Measurements from ENCODE around the gene SLC22A17. TPM values are rescaled to one million over a fixed set of nuclear protein-coding genes. Genes with fewer than 3 reads are reported as not detected.
A peak's percentile ranks its signal among the peaks of the same experiment; 100 is the strongest.

Gene SLC22A17
- total and polyA plus RNA-seq, 2 of the 8 experiments (the other 6 are each of a cell fraction or from before 2014, with no cell fraction given): 43.0 to 49.0 TPM

DNA sequence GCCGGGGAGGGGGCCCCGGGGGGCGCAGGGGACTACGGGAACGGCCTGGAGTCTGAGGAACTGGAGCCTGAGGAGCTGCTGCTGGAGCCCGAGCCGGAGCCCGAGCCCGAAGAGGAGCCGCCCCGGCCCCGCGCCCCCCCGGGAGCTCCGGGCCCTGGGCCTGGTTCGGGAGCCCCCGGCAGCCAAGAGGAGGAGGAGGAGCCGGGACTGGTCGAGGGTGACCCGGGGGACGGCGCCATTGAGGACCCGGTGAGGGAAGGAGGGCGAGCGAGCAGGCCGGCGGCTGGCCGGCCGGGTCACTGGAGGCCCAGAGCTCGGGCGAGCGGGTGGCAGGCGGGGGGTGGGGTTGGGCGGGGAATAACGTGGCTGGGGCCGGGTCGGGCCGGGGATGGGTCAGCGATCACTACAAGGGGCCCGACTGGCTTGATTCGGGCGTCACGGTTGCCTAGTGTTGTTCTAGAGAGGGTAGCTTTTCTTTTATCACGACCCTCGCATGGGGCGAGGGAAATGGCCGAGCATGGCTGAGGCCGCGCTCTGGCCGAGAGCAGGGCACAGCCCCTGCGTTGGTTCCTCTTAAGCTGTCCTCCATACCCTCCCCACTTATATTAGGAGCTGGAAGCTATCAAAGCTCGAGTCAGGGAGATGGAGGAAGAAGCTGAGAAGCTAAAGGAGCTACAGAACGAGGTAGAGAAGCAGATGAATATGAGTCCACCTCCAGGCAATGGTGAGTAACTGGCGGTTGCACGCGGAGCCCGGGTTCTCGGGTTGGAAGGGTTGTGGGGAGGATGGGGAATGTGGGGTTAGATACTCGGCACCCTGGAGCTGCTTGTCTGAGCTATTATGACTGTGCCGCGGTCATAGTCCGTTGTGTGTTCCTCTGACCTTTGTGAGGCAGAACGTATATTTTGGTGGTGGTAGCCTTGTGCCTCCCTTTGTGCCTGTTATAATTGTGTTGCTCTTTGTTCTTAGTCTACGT, 30.8 kb downstream of the SLC22A17 start (continued):
- TF ChIP-seq, protein P1, sequence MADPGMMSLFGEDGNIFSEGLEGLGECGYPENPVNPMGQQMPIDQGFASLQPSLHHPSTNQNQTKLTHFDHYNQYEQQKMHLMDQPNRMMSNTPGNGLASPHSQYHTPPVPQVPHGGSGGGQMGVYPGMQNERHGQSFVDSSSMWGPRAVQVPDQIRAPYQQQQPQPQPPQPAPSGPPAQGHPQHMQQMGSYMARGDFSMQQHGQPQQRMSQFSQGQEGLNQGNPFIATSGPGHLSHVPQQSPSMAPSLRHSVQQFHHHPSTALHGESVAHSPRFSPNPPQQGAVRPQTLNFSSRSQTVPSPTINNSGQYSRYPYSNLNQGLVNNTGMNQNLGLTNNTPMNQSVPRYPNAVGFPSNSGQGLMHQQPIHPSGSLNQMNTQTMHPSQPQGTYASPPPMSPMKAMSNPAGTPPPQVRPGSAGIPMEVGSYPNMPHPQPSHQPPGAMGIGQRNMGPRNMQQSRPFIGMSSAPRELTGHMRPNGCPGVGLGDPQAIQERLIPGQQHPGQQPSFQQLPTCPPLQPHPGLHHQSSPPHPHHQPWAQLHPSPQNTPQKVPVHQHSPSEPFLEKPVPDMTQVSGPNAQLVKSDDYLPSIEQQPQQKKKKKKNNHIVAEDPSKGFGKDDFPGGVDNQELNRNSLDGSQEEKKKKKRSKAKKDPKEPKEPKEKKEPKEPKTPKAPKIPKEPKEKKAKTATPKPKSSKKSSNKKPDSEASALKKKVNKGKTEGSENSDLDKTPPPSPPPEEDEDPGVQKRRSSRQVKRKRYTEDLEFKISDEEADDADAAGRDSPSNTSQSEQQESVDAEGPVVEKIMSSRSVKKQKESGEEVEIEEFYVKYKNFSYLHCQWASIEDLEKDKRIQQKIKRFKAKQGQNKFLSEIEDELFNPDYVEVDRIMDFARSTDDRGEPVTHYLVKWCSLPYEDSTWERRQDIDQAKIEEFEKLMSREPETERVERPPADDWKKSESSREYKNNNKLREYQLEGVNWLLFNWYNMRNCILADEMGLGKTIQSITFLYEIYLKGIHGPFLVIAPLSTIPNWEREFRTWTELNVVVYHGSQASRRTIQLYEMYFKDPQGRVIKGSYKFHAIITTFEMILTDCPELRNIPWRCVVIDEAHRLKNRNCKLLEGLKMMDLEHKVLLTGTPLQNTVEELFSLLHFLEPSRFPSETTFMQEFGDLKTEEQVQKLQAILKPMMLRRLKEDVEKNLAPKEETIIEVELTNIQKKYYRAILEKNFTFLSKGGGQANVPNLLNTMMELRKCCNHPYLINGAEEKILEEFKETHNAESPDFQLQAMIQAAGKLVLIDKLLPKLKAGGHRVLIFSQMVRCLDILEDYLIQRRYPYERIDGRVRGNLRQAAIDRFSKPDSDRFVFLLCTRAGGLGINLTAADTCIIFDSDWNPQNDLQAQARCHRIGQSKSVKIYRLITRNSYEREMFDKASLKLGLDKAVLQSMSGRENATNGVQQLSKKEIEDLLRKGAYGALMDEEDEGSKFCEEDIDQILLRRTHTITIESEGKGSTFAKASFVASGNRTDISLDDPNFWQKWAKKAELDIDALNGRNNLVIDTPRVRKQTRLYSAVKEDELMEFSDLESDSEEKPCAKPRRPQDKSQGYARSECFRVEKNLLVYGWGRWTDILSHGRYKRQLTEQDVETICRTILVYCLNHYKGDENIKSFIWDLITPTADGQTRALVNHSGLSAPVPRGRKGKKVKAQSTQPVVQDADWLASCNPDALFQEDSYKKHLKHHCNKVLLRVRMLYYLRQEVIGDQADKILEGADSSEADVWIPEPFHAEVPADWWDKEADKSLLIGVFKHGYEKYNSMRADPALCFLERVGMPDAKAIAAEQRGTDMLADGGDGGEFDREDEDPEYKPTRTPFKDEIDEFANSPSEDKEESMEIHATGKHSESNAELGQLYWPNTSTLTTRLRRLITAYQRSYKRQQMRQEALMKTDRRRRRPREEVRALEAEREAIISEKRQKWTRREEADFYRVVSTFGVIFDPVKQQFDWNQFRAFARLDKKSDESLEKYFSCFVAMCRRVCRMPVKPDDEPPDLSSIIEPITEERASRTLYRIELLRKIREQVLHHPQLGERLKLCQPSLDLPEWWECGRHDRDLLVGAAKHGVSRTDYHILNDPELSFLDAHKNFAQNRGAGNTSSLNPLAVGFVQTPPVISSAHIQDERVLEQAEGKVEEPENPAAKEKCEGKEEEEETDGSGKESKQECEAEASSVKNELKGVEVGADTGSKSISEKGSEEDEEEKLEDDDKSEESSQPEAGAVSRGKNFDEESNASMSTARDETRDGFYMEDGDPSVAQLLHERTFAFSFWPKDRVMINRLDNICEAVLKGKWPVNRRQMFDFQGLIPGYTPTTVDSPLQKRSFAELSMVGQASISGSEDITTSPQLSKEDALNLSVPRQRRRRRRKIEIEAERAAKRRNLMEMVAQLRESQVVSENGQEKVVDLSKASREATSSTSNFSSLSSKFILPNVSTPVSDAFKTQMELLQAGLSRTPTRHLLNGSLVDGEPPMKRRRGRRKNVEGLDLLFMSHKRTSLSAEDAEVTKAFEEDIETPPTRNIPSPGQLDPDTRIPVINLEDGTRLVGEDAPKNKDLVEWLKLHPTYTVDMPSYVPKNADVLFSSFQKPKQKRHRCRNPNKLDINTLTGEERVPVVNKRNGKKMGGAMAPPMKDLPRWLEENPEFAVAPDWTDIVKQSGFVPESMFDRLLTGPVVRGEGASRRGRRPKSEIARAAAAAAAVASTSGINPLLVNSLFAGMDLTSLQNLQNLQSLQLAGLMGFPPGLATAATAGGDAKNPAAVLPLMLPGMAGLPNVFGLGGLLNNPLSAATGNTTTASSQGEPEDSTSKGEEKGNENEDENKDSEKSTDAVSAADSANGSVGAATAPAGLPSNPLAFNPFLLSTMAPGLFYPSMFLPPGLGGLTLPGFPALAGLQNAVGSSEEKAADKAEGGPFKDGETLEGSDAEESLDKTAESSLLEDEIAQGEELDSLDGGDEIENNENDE (IDR thresholded peaks at IDR 0.05; ENCODE audit: insufficient replicate concordance, low read length): no peak
- TF ChIP-seq GTF2F1 (IDR thresholded peaks at IDR 0.05; ENCODE audit: borderline replicate concordance, low read depth, low read length) (no peak), POLR2A (IDR thresholded peaks at IDR 0.05; ENCODE audit: control extremely low read depth in 1 of 2, low read depth in 2 of 2, low read length in 2 of 2) (peak; percentile 64 to 81), RNF2 (IDR thresholded peaks at IDR 0.05; ENCODE audit: borderline replicate concordance, low read depth, low read length, missing control alignments, poor library complexity, severe bottlenecking) (no peak), YY1 (IDR thresholded peaks at IDR 0.05; ENCODE audit: low read depth, low read length) (no peak), SIRT6 (IDR thresholded peaks at IDR 0.05; ENCODE audit: low read length) (no peak), TBP (IDR thresholded peaks at IDR 0.05; ENCODE audit: low read depth, low read length) (peak; percentile 53)

Measured in H1 (cell line).